Trophoblast cell (in vitro differentiated cells and primary cell): ENCODE data around the gene CAPN2.

Experiments used
- DNase-seq, 2 donors: peaks; one replicate each; pipeline ENCODE4 v3.0.0-alpha.2; 2016
- H2AFZ ChIP-seq: 2 replicates; pipeline ENCODE4 v1.6.1; 2013; ENCODE audit warnings: low read length, moderate library complexity, mild to moderate bottlenecking; ENCODE audit not compliant: insufficient read depth, poor library complexity
- H2AK5ac ChIP-seq: 2 replicates; pipeline ENCODE4 v1.6.1; 2013; ENCODE audit warnings: mild to moderate bottlenecking, low read length
- H2BK120ac ChIP-seq: 2 replicates; pipeline ENCODE4 v1.6.1; 2013; ENCODE audit warnings: low read length, mild to moderate bottlenecking, moderate library complexity; ENCODE audit not compliant: insufficient read depth, poor library complexity
- H2BK12ac ChIP-seq: 2 replicates; pipeline ENCODE4 v1.6.1; 2013; ENCODE audit warnings: mild to moderate bottlenecking, low read length, moderate library complexity
- H2BK5ac ChIP-seq: 2 replicates; pipeline ENCODE4 v1.6.1; 2013; ENCODE audit warnings: low read length, low read depth, moderate library complexity, mild to moderate bottlenecking; ENCODE audit not compliant: poor library complexity
- H3K14ac ChIP-seq: 2 replicates; pipeline ENCODE4 v1.6.1; 2013; ENCODE audit warnings: mild to moderate bottlenecking, low read length
- H3K18ac ChIP-seq: 2 replicates; pipeline ENCODE4 v1.6.1; 2013; ENCODE audit warnings: mild to moderate bottlenecking, low read length
- H3K23ac ChIP-seq: 2 replicates; pipeline ENCODE4 v1.6.1; 2013; ENCODE audit warnings: low read length
- H3K27ac ChIP-seq: 2 replicates; pipeline ENCODE4 v1.5.1; 2013; ENCODE audit warnings: low read depth, mild to moderate bottlenecking, inconsistent platforms, low read length, moderate library complexity
- H3K27me3 ChIP-seq: 2 replicates; pipeline ENCODE4 v1.6.1; 2013; ENCODE audit warnings: inconsistent platforms, mild to moderate bottlenecking, low read length, moderate library complexity; ENCODE audit not compliant: insufficient read depth
- H3K36me3 ChIP-seq, 2 experiments: 1 replicate in 1 of 2; 2 replicates in 1 of 2; pipeline ENCODE4 v1.6.1; 2013; ENCODE audit warnings: low read length in 2 of 2, mild to moderate bottlenecking in 2 of 2, moderate library complexity in 1 of 2; ENCODE audit not compliant: insufficient read depth in 2 of 2, control insufficient read depth in 1 of 2
- H3K4ac ChIP-seq: 2 replicates; pipeline ENCODE4 v1.6.1; 2013; ENCODE audit warnings: low read depth, mild to moderate bottlenecking, low read length, moderate library complexity
- H3K4me1 ChIP-seq, 2 experiments: 1 replicate in 1 of 2; 2 replicates in 1 of 2; pipeline ENCODE4 v1.6.1; 2013; ENCODE audit warnings: low read length in 2 of 2, mild to moderate bottlenecking in 2 of 2, moderate library complexity in 1 of 2; ENCODE audit not compliant: insufficient read depth in 2 of 2, control insufficient read depth in 1 of 2
- H3K4me2 ChIP-seq: 2 replicates; pipeline ENCODE4 v1.6.1; 2013; ENCODE audit warnings: inconsistent platforms, mild to moderate bottlenecking, low read length, moderate library complexity
- H3K4me3 ChIP-seq: 2 replicates; pipeline ENCODE4 v1.5.1; 2013; ENCODE audit warnings: mild to moderate bottlenecking, low read depth, low read length, inconsistent platforms
- H3K79me1 ChIP-seq: one replicate; pipeline ENCODE4 v1.6.1; 2013; ENCODE audit warnings: low read length
- H3K79me2 ChIP-seq: 2 replicates; pipeline ENCODE4 v1.6.1; 2013; ENCODE audit warnings: low read length, mild to moderate bottlenecking; ENCODE audit not compliant: control insufficient read depth, insufficient read depth, poor library complexity
- H3K9ac ChIP-seq: 2 replicates; pipeline ENCODE4 v1.6.1; 2013; ENCODE audit warnings: mild to moderate bottlenecking, low read length
- H3K9me3 ChIP-seq: 2 replicates; pipeline ENCODE4 v1.6.1; 2013; ENCODE audit warnings: low read depth, mild to moderate bottlenecking, control low read depth, inconsistent platforms, low read length; ENCODE audit not compliant: insufficient read depth
- H4K12ac ChIP-seq: 2 replicates; pipeline ENCODE4 v1.6.1; 2013; ENCODE audit warnings: low read depth, mild to moderate bottlenecking, low read length, moderate library complexity
- H4K8ac ChIP-seq: 2 replicates; pipeline ENCODE4 v1.6.1; 2013; ENCODE audit warnings: low read depth, mild to moderate bottlenecking, low read length, moderate library complexity
- H4K91ac ChIP-seq: one replicate; pipeline ENCODE4 v1.6.1; 2013; ENCODE audit warnings: low read depth, mild to moderate bottlenecking, low read length, moderate library complexity
- WGBS: extraction: QIAGEN DNeasy Blood & Tissue Kit; methylation state at CpG from one replicate; pipeline ENCODE4 v1.1.7; 2013; ENCODE audit warnings: missing lambda C conversion rate; ENCODE audit not compliant: insufficient read length, insufficient coverage; ENCODE audit errors: extremely low coverage; 5-methylcytosine and 5-hydroxymethylcytosine counted together

The CAPN2 gene

DNA sequence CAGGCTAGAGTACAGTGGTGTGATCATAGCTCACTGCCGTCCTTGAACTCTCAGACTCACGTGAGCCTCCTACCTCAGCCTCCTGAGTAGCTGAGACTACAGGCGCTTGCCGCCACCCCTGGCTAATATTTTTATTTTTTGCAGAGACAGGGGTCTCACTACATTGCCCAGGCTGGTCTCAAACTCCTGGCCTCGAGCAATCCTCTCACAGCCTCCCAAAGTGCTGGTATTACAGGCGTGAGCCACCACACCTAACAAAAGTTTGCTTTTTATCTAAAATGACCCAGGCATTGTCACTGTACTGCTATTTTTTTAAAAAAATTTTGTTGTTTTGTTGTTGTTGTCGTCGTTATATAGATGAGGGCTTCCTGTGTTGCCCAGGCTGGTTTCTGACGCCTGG, 46.4 kb downstream of the CAPN2 start:
- Histone ChIP-seq H3K23ac (no peak overlapping the region), H3K14ac (no peak overlapping the region)
- WGBS, result no CpG with 5 or more reads among the region's 9 CpGs

DNA sequence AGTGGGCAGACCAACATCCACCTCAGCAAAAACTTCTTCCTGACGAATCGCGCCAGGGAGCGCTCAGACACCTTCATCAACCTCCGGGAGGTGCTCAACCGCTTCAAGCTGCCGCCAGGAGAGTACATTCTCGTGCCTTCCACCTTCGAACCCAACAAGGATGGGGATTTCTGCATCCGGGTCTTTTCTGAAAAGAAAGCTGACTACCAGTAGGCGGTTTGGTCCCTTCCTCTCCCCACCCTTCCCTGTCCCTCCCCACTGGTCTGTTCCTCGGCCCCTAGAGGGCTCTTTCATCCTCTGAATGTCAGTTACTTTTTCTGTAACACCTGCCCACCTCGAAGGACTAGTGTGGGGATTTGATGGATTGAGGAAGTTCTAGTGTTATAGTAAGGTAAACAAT, 46.9 kb downstream of the CAPN2 start:
- Histone ChIP-seq H3K27me3 (no peaks in the 10 kb centered on the region), H2BK120ac (no peak overlapping the region), H3K27ac (no peak overlapping the region), H4K8ac (no peak overlapping the region), H3K18ac (no peak overlapping the region), H3K4ac (no peak overlapping the region), H3K4me1 (no peaks in the 10 kb centered on the region), H2BK12ac (no peak overlapping the region), H2BK5ac (no peak overlapping the region), H3K9ac (no peak overlapping the region), H3K9me3 (no peaks in the 10 kb centered on the region), H2AK5ac (no peak overlapping the region), H3K4me3 (no peak overlapping the region), H4K12ac (no peak overlapping the region), H3K4me2 (no peak overlapping the region), H2AFZ (no peak overlapping the region), H4K91ac (no peak overlapping the region), H3K23ac (no peak overlapping the region), H3K14ac (no peak overlapping the region), H3K36me3 (peaks cover 80 to 94% of the 10 kb centered on the region in 2 experiments), H3K79me2 (no peaks in the 10 kb centered on the region), H3K79me1 (no peaks in the 10 kb centered on the region)
- WGBS, result no CpG with 5 or more reads among the region's 13 CpGs
- DNase-seq, result no peak

More for the DNA sequence above, 46.4 kb downstream of the CAPN2 start:
- H3K4me1 ChIP-seq, result no peaks in the 10 kb centered on the region
- no peak overlapping the region for H2AFZ ChIP-seq
- H3K4me2 ChIP-seq, result no peak overlapping the region
- no peak overlapping the region for H3K4me3 ChIP-seq
- no peaks in the 10 kb centered on the region for H3K27me3 ChIP-seq
- no peak overlapping the region for H3K18ac ChIP-seq
- H3K79me1 ChIP-seq, result no peaks in the 10 kb centered on the region
- no peaks in the 10 kb centered on the region for H3K9me3 ChIP-seq
- H2BK12ac ChIP-seq, result no peak overlapping the region
- no peak overlapping the region for H2BK5ac ChIP-seq
- H4K12ac ChIP-seq, result no peak overlapping the region
- H3K36me3 ChIP-seq, result peaks cover 80 to 95% of the 10 kb centered on the region in 2 experiments
- no peak overlapping the region for H3K4ac ChIP-seq
- H3K9ac ChIP-seq, result no peak overlapping the region
- no peak overlapping the region for H4K8ac ChIP-seq
- no peak overlapping the region for H2BK120ac ChIP-seq
- H2AK5ac ChIP-seq, result no peak overlapping the region
- H3K27ac ChIP-seq, result no peak overlapping the region
- H3K79me2 ChIP-seq, result no peaks in the 10 kb centered on the region
- DNase-seq, result no peak
- no peak overlapping the region for H4K91ac ChIP-seq

- H3K4me3 ChIP-seq, result no peak overlapping the region
- H3K27ac ChIP-seq, result no peak overlapping the region
- peaks cover 73 to 93% of the 10 kb centered on the region in 2 experiments for H3K36me3 ChIP-seq
- no peaks in the 10 kb centered on the region for H3K9me3 ChIP-seq
- H3K79me2 ChIP-seq, result no peaks in the 10 kb centered on the region
- no CpG with 5 or more reads among the region's 6 CpGs for WGBS
- H3K14ac ChIP-seq, result no peak overlapping the region
- peak in 1 of 2 donors; percentile 39 for DNase-seq
- no peak overlapping the region for H4K91ac ChIP-seq
- H2AFZ ChIP-seq, result no peak overlapping the region
- H2BK5ac ChIP-seq, result no peak overlapping the region
- no peak overlapping the region for H3K4ac ChIP-seq
- no peak overlapping the region for H2BK120ac ChIP-seq
- H2BK12ac ChIP-seq, result no peak overlapping the region
- H3K9ac ChIP-seq, result no peak overlapping the region
- H3K79me1 ChIP-seq, result no peaks in the 10 kb centered on the region
- no peak overlapping the region for H3K4me2 ChIP-seq
- H2AK5ac ChIP-seq, result no peak overlapping the region
- H3K18ac ChIP-seq, result no peak overlapping the region
- H4K8ac ChIP-seq, result no peak overlapping the region
- H3K23ac ChIP-seq, result no peak overlapping the region
- no peaks in the 10 kb centered on the region for H3K27me3 ChIP-seq
- no peak overlapping the region for H4K12ac ChIP-seq
- peaks cover 0 to 5% of the 10 kb centered on the region in 2 experiments for H3K4me1 ChIP-seq
Observed at GRCh38 chr1:223760833-223761232, 48.5 kb downstream of the CAPN2 start.

DNA sequence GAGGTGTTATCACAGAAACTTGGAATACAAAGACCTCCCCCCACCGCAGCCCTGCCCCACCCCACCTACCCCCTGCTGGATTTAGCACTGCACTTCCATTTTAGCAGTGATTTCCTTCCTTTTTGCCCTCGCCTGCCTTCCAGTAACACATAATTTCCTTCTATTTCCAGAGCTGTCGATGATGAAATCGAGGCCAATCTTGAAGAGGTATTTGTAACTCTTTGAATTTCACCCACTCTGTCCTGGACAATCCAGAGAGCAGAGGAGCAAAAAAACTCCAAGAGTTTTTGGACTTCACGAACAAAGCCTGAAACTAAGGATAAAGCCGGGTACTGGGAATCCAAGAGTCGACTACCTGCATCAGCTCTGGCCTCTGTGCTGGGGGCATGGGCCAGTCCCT, 49.1 kb downstream of the CAPN2 start:
- Histone ChIP-seq H3K14ac (no peak overlapping the region), H3K9me3 (no peaks in the 10 kb centered on the region), H3K9ac (no peak overlapping the region), H3K4ac (no peak overlapping the region), H3K36me3 (peaks cover 68 to 92% of the 10 kb centered on the region in 2 experiments), H4K91ac (no peak overlapping the region), H3K79me1 (no peaks in the 10 kb centered on the region), H2BK12ac (no peak overlapping the region), H3K27me3 (no peaks in the 10 kb centered on the region), H3K4me2 (no peak overlapping the region), H3K27ac (no peak overlapping the region), H3K18ac (no peak overlapping the region), H3K4me1 (peaks cover 1 to 6% of the 10 kb centered on the region in 2 experiments), H4K12ac (no peak overlapping the region), H2BK120ac (no peak overlapping the region), H2BK5ac (no peak overlapping the region), H3K4me3 (no peak overlapping the region), H2AK5ac (no peak overlapping the region), H3K23ac (no peak overlapping the region), H3K79me2 (no peaks in the 10 kb centered on the region), H4K8ac (no peak overlapping the region), H2AFZ (no peak overlapping the region)
- no CpG with 5 or more reads among the region's 7 CpGs for WGBS
- peak; percentile 40 to 82 for DNase-seq
